ENCODE measurements around the gene PLA2G12A.
A peak's percentile ranks its signal among the peaks of the same experiment; 100 is the strongest.

PLA2G12A gene

DNA sequence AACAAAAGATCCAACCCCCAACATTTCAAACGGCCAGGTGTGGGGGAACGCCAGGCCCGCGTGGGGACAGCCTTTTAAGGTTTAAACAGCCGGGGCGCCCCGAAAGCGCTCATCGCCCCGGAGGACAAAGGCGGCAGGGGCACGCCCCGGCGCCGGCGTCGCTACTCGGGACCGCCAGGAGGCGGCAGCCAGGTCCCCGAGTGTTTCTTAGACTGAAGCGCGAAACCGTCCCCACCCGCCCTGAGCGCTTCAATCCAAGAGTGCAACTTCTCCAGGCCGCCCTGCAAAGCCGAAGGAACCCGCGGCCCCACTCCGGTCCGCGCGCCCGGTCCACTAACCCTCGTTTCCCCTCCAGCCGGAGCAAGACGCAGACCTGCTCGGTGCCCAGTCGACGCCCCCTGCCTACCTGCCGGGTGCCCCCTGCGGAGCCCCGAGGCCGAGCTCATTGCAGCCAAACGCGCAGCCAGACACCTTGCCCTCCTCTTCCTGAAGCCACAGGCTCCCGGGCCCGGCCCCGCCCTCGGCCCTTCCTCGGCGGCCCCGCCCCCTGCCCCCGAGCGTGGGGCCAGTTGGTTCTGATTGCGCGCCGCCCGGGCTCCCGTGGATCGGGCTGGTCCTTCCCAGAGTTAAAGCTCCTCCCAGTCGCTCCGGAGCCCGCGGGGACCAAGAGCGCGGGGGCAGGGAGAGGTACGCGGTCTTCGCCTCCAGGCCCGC, 26.8 kb downstream of the PLA2G12A start, which contains the start of gene CASP6 (continued):
- TF ChIP-seq ZNF10 (tag by site-specific recombination; IDR thresholded peaks at IDR 0.05) = no peak
- TF ChIP-seq ZNF830 (tag by site-specific recombination; IDR thresholded peaks at IDR 0.05; ENCODE audit: low read depth) = no peak
- no peak for TF ChIP-seq ZNF529 (tag by site-specific recombination; IDR thresholded peaks at IDR 0.05; ENCODE audit: insufficient replicate concordance)
- TF ChIP-seq ZNF292 (tag by site-specific recombination; IDR thresholded peaks at IDR 0.05; ENCODE audit: borderline replicate concordance, low read depth) = no peak
- no peak for TF ChIP-seq ZBTB1 (tag by site-specific recombination; IDR thresholded peaks at IDR 0.05)
- no peak for TF ChIP-seq HOXA7 (CRISPR knock-in tag; IDR thresholded peaks at IDR 0.05; ENCODE audit: borderline replicate concordance)
- TF ChIP-seq ZNF707 (tag by site-specific recombination; IDR thresholded peaks at IDR 0.05) = no peak
- TF ChIP-seq YY2 (tag by site-specific recombination; IDR thresholded peaks at IDR 0.05) = no peak
- 0 out of 2 replicates have a peak, but pooled peaks have one; percentile 47 for TF ChIP-seq EGR2 (tag by site-specific recombination; IDR thresholded peaks at IDR 0.05; ENCODE audit: low read depth)
- TF ChIP-seq, protein P1, sequence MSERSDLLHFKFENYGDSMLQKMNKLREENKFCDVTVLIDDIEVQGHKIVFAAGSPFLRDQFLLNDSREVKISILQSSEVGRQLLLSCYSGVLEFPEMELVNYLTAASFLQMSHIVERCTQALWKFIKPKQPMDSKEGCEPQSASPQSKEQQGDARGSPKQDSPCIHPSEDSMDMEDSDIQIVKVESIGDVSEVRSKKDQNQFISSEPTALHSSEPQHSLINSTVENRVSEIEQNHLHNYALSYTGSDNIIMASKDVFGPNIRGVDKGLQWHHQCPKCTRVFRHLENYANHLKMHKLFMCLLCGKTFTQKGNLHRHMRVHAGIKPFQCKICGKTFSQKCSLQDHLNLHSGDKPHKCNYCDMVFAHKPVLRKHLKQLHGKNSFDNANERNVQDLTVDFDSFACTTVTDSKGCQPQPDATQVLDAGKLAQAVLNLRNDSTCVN (tag by site-specific recombination; optimal IDR thresholded peaks at IDR 0.05) = peak; percentile 87
- TF ChIP-seq, protein P2, sequence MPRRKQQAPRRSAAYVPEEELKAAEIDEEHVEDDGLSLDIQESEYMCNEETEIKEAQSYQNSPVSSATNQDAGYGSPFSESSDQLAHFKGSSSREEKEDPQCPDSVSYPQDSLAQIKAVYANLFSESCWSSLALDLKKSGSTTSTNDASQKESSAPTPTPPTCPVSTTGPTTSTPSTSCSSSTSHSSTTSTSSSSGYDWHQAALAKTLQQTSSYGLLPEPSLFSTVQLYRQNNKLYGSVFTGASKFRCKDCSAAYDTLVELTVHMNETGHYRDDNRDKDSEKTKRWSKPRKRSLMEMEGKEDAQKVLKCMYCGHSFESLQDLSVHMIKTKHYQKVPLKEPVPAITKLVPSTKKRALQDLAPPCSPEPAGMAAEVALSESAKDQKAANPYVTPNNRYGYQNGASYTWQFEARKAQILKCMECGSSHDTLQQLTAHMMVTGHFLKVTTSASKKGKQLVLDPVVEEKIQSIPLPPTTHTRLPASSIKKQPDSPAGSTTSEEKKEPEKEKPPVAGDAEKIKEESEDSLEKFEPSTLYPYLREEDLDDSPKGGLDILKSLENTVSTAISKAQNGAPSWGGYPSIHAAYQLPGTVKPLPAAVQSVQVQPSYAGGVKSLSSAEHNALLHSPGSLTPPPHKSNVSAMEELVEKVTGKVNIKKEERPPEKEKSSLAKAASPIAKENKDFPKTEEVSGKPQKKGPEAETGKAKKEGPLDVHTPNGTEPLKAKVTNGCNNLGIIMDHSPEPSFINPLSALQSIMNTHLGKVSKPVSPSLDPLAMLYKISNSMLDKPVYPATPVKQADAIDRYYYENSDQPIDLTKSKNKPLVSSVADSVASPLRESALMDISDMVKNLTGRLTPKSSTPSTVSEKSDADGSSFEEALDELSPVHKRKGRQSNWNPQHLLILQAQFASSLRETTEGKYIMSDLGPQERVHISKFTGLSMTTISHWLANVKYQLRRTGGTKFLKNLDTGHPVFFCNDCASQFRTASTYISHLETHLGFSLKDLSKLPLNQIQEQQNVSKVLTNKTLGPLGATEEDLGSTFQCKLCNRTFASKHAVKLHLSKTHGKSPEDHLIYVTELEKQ (tag by site-specific recombination; IDR thresholded peaks at IDR 0.05; ENCODE audit: borderline replicate concordance) = no peak
- TF ChIP-seq, protein P3, sequence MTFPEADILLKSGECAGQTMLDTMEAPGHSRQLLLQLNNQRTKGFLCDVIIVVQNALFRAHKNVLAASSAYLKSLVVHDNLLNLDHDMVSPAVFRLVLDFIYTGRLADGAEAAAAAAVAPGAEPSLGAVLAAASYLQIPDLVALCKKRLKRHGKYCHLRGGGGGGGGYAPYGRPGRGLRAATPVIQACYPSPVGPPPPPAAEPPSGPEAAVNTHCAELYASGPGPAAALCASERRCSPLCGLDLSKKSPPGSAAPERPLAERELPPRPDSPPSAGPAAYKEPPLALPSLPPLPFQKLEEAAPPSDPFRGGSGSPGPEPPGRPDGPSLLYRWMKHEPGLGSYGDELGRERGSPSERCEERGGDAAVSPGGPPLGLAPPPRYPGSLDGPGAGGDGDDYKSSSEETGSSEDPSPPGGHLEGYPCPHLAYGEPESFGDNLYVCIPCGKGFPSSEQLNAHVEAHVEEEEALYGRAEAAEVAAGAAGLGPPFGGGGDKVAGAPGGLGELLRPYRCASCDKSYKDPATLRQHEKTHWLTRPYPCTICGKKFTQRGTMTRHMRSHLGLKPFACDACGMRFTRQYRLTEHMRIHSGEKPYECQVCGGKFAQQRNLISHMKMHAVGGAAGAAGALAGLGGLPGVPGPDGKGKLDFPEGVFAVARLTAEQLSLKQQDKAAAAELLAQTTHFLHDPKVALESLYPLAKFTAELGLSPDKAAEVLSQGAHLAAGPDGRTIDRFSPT (tag by site-specific recombination; IDR thresholded peaks at IDR 0.05) = no peak
- no peak for TF ChIP-seq GLI2 (tag by site-specific recombination; IDR thresholded peaks at IDR 0.05; ENCODE audit: borderline replicate concordance, low read depth)
- TF ChIP-seq ZNF670 (tag by site-specific recombination; IDR thresholded peaks at IDR 0.05; ENCODE audit: low read depth) = no peak
- no peak for TF ChIP-seq ZNF19 (tag by site-specific recombination; IDR thresholded peaks at IDR 0.05; ENCODE audit: low read depth)

DNA sequence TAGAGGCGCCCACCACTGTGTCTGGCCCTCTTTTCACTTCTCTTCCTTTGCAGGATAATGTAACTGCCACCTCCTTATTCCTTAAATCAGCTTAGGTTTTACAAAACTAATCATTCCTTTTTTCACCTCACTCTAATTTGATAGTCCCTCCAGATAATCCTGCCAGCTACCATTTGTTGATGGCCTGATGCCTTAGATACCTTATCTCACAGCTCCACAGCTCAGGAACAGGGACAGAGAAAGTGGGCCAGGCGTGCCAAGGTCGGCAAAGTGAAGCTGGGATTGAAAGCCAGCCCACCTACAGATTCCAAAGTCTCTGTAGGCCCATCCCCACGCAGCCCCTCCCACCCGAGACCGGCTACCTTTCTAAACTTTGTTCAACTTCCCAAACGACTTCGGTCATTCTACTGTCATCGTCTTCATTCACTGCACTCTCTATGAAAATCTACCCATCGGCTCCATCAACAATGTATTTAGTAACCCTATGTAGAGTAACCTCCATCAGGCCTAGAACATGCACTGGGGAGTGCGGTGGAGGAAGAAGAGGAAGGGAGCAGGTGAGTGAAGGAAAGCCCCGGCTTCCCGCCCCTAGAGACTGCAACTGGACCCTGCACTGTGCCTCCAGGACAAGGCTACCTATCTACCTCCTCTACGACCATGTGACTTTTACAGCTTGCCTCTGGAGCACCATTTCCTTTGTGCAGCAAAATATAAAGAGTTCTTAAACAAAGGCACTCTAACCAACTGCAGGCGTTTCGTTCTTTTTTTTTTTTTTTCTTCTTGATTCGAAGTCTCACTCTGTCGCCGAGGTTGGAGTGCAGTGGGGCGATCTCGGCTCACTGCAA, 28.1 kb downstream of the PLA2G12A start:
- no peak overlapping the region; the same call in 1 of the 2 replicates for H3K27ac ChIP-seq (ENCODE audit: extremely low read depth, low read depth, low read length)
- TF ChIP-seq SP7 (tag by site-specific recombination; IDR thresholded peaks at IDR 0.05) (no peak), ZBTB17 (tag by site-specific recombination; IDR thresholded peaks at IDR 0.05) (peak; percentile 29; the same call in 1 of the 2 replicates)
- POLR2A ChIA-PET = no interaction called here

More for the DNA sequence above, 28.1 kb downstream of the PLA2G12A start:
- peaks cover 0 to 26% of the 10 kb centered on the region in 2 experiments; a peak in 1 of 3 replicates for H3K36me3 ChIP-seq (ENCODE audit: control insufficient read depth in 2 of 2, insufficient read depth in 1 of 2, low read length in 2 of 2)
- no peaks in the 10 kb centered on the region for H3K9me3 ChIP-seq (ENCODE audit: control insufficient read depth, insufficient read depth, low read depth, low read length)
- CTCF ChIA-PET = interaction anchor here (0.6 to 1.0 kb wide), 3 partner anchors 36 to 103 kb away, joined by 3 read pairs; no protein-coding TSS in a partner anchor
- peak overlapping the region; percentile 51 for H3K4me3 ChIP-seq (ENCODE audit: low read depth, low read length)
- no peaks in the 10 kb centered on the region for H3K4me1 ChIP-seq (ENCODE audit: control insufficient read depth, insufficient read depth, low read length)

All from HEK293 (cell line).